GM12878 (cell line): ENCODE measurements around the gene MAP1LC3B. TPM values are rescaled to one million over a fixed set of nuclear protein-coding genes. Genes with fewer than 3 reads are reported as not detected.
A peak's percentile ranks its signal among the peaks of the same experiment; 100 is the strongest.

Experiments
- ATAC-seq: fragments of 200-7000 bp; cut with Tn5 transposase; 3 replicates; pipeline ENCODE4 v1.9.1; 2020; ENCODE audit warnings: mild to moderate bottlenecking, moderate library complexity
- BruUV-seq: library from RNA; stranded (reverse); fragments of 400-500 nt; replicated peaks from 2 replicates; lab custom pipeline; 2021; lab: Mats Ljungman, UMichigan
- CTCF ChIA-PET: fragments of 300-600 bp; sonication (Branson Sonifier 250); formaldehyde crosslinking; extraction: SDS; loops from one replicate; lab custom pipeline; 2021; ENCODE audit warnings: inconsistent platforms; lab: Yijun Ruan, JAX
- POLR2A ChIA-PET: fragments of 350-600 bp; formaldehyde crosslinking; extraction: SDS; loops from one replicate; lab custom pipeline; 2021; ENCODE audit warnings: inconsistent platforms; lab: Charles Lee
- RAD21 ChIA-PET: fragments of 300-600 bp; sonication (Branson Sonifier 250); formaldehyde crosslinking; loops from one replicate; lab custom pipeline; 2023; ENCODE audit warnings: antibody characterized with exemption; ENCODE audit not compliant: unreplicated experiment; lab: Charles Lee
- SMC1A ChIA-PET: fragments of 300-600 bp; sonication (Branson Sonifier 250); formaldehyde crosslinking; loops from one replicate; lab custom pipeline; 2023; ENCODE audit not compliant: unreplicated experiment, uncharacterized antibody; lab: Charles Lee
- DNase-seq: peaks from one replicate; pipeline ENCODE4 v3.0.0-alpha.2; 2011; ENCODE audit warnings: low read depth, low spot score
- FAIRE-seq: peaks from 3 replicates; lab custom pipeline; 2011; peaks lifted over from hg19 to GRCh38; lab: Jason Lieb, UNC
- H2AFZ ChIP-seq: 2 replicates; pipeline ENCODE4 v1.6.0; 2011; ENCODE audit warnings: low read depth, low read length, control low read depth; ENCODE audit not compliant: control insufficient read depth
- H3K27ac ChIP-seq: 2 replicates; pipeline ENCODE4 v1.5.1; 2011; ENCODE audit warnings: control low read depth; ENCODE audit not compliant: control insufficient read depth, insufficient read depth
- H3K27me3 ChIP-seq, 2 experiments: replicated peaks in 1 of 2; 2 replicates each; pipeline versions ENCODE4 v1.6.0 to v1.6.1; 2011; ENCODE audit warnings: low read length in 1 of 2; ENCODE audit not compliant: control insufficient read depth in 2 of 2, insufficient read depth in 2 of 2
- H3K36me3 ChIP-seq, 2 experiments: 2 replicates each; pipeline ENCODE4 v1.5.1; 2011; ENCODE audit warnings: low read length in 1 of 2; ENCODE audit not compliant: control insufficient read depth in 2 of 2, insufficient read depth in 2 of 2
- H3K4me1 ChIP-seq: 2 replicates; pipeline ENCODE4 v1.6.1; 2011; ENCODE audit warnings: mild to moderate bottlenecking, low read length, moderate library complexity, mixed read lengths; ENCODE audit not compliant: control insufficient read depth, insufficient read depth
- H3K4me2 ChIP-seq: 2 replicates; pipeline ENCODE4 v1.6.0; 2011; ENCODE audit warnings: control low read depth; ENCODE audit not compliant: control insufficient read depth, insufficient read depth
- H3K4me3 ChIP-seq: fragments of 200-600 bp; sonication (generic); 2 replicates; pipeline ENCODE4 v1.5.1; 2016
- H3K79me2 ChIP-seq: 2 replicates; pipeline ENCODE4 v1.6.0; 2011; ENCODE audit warnings: low read length; ENCODE audit not compliant: control insufficient read depth, insufficient read depth
- H3K9ac ChIP-seq: 2 replicates; pipeline ENCODE4 v1.8.0; 2011; ENCODE audit warnings: low read length, control low read depth, mixed read lengths; ENCODE audit not compliant: control insufficient read depth, insufficient read depth
- H3K9me3 ChIP-seq: replicated peaks from 3 replicates; pipeline ENCODE4 v1.5.1; 2011; ENCODE audit warnings: mild to moderate bottlenecking, low read length; ENCODE audit not compliant: control insufficient read depth, insufficient read depth
- H4K20me1 ChIP-seq: 2 replicates; pipeline ENCODE4 v1.6.0; 2011; ENCODE audit not compliant: control insufficient read depth, insufficient read depth
- CEBPB ChIP-seq, 2 experiments: fragments of 150-350 bp in 1 of 2; IDR thresholded peaks; 2 replicates each; pipeline ENCODE4 v1.6.1; 2012 to 2014; ENCODE audit warnings: low read depth in 2 of 2, low read length in 2 of 2, borderline replicate concordance in 1 of 2, inconsistent platforms in 1 of 2
- EED ChIP-seq: sonication (generic); IDR thresholded peaks from 2 replicates; pipeline ENCODE4 v1.6.1; 2016; ENCODE audit warnings: antibody characterized with exemption, low read depth
- IKZF1 ChIP-seq: fragments of 450-650 bp; conservative IDR thresholded peaks from 2 replicates; pipeline ENCODE4 v1.6.1; 2017; ENCODE audit warnings: antibody characterized with exemption, mild to moderate bottlenecking
- JUNB ChIP-seq: IDR thresholded peaks from 2 replicates; pipeline ENCODE4 v1.6.1; 2016; ENCODE audit warnings: antibody characterized with exemption, mild to moderate bottlenecking
- KLF5 ChIP-seq: fragments of 450-650 bp; IDR thresholded peaks from 2 replicates; pipeline ENCODE4 v1.6.1; 2014; ENCODE audit warnings: mild to moderate bottlenecking; ENCODE audit not compliant: partially characterized antibody
- MEF2B ChIP-seq: fragments of 450-650 bp; IDR thresholded peaks from 2 replicates; pipeline ENCODE4 v1.6.1; 2018; ENCODE audit warnings: mild to moderate bottlenecking, moderate library complexity; ENCODE audit not compliant: partially characterized antibody, poor library complexity, severe bottlenecking
- NR2F1 ChIP-seq: fragments of 450-650 bp; conservative IDR thresholded peaks from 2 replicates; pipeline ENCODE4 v1.6.1; 2017; ENCODE audit warnings: mild to moderate bottlenecking
- NRF1 ChIP-seq: conservative IDR thresholded peaks from 2 replicates; pipeline ENCODE4 v1.6.1; 2011; ENCODE audit warnings: mild to moderate bottlenecking, low read depth, low read length, improper control_type of control experiment
- PML ChIP-seq: IDR thresholded peaks from 2 replicates; pipeline ENCODE4 v1.6.1; 2012; ENCODE audit warnings: low read length, inconsistent platforms
- POLR2A ChIP-seq: IDR thresholded peaks from 2 replicates; pipeline ENCODE4 v1.6.1; 2011; ENCODE audit warnings: low read depth, mild to moderate bottlenecking, low read length
- POLR2AphosphoS5 ChIP-seq: IDR thresholded peaks from 2 replicates; pipeline ENCODE4 v1.6.1; 2011; ENCODE audit warnings: mild to moderate bottlenecking, low read length, inconsistent platforms
- RFX5 ChIP-seq: IDR thresholded peaks from 2 replicates; pipeline ENCODE4 v1.6.1; 2011; ENCODE audit warnings: low read depth, low read length, improper control_type of control experiment
- SIX5 ChIP-seq: IDR thresholded peaks from 2 replicates; pipeline ENCODE4 v1.6.1; 2011; ENCODE audit warnings: mild to moderate bottlenecking, low read depth, low read length, moderate library complexity; ENCODE audit not compliant: severe bottlenecking
- SMC3 ChIP-seq: IDR thresholded peaks from 2 replicates; pipeline ENCODE4 v1.6.1; 2011; ENCODE audit warnings: low read length, improper control_type of control experiment, borderline replicate concordance
- SREBF1 ChIP-seq: IDR thresholded peaks from 2 replicates; pipeline ENCODE4 v1.6.1; 2012; ENCODE audit warnings: mild to moderate bottlenecking, low read length
- SREBF2 ChIP-seq: IDR thresholded peaks from 2 replicates; pipeline ENCODE4 v1.6.1; 2012; ENCODE audit warnings: mild to moderate bottlenecking, low read length
- TCF12 ChIP-seq: IDR thresholded peaks from 2 replicates; pipeline ENCODE4 v1.6.1; 2011; ENCODE audit warnings: low read depth, mild to moderate bottlenecking, low read length
- WRNIP1 ChIP-seq: IDR thresholded peaks from 2 replicates; pipeline ENCODE4 v1.6.1; 2011; ENCODE audit warnings: low read depth, low read length, improper control_type of control experiment, borderline replicate concordance
- ZNF274 ChIP-seq: IDR thresholded peaks from one replicate; pipeline ENCODE4 v1.8.0; 2011; ENCODE audit not compliant: insufficient read length, insufficient read depth
- ZNF384 ChIP-seq: IDR thresholded peaks from 2 replicates; pipeline ENCODE4 v1.6.1; 2012; ENCODE audit warnings: low read depth, mild to moderate bottlenecking, low read length, improper control_type of control experiment, borderline replicate concordance
- WGBS: methylation state at CpG from one replicate; pipeline ENCODE4 v1.1.6; 2016; ENCODE audit warnings: low lambda C conversion rate; ENCODE audit not compliant: insufficient replicate concordance, insufficient coverage; ENCODE audit errors: missing lambda C conversion rate; 5-methylcytosine and 5-hydroxymethylcytosine counted together
- in situ Hi-C: fragments of 300-500 bp; cut with MboI; formaldehyde crosslinking; loops from 9 replicates; pipeline ENCODE4 v1.14.3; 2018; ENCODE audit warnings: mixed read lengths
- intact Hi-C: fragments of 100-400 bp; cut with micrococcal nuclease; formaldehyde crosslinking; loops from one replicate; pipeline ENCODE4 v1.14.2; 2022; ENCODE audit not compliant: unreplicated experiment
- polyA plus RNA-seq, 11 experiments: library from polyadenylated mRNA; depleted of rRNA in 4 of 11; unstranded in 6 of 11; stranded (reverse) in 5 of 11; fragments of >200 nt; fragmentation: Nextera tagmentation in 4 of 11; fragmentation: Illumina TruSeq in 1 of 11; extraction: Ambion mirVana in 4 of 11; extraction: Trizol in 1 of 11; gene quantifications; 1 replicate in 1 of 11; 2 replicates in 10 of 11; pipeline versions ENCODE4 v1.2.1 to v1.2.3, GENCODE V29; 2011 to 2016; ENCODE audit warnings: inconsistent platforms in 2 of 11, missing spikeins in 2 of 11, low read depth in 1 of 11
- total RNA-seq, 4 experiments: library from RNA; depleted of rRNA in 3 of 4; stranded (reverse); fragments of >200 nt in 3 of 4; fragmentation: Illumina TruSeq in 1 of 4; extraction: Trizol in 1 of 4; gene quantifications; 2 replicates each; pipeline versions ENCODE4 v1.2.1 to v1.2.3, GENCODE V29; 2013 to 2021
- TF ChIP-seq, protein P1 (sequence below): IDR thresholded peaks from 2 replicates; pipeline ENCODE4 v1.6.1; 2012; ENCODE audit warnings: low read depth, low read length, improper control_type of control experiment
- TF ChIP-seq, protein P2 (sequence below): IDR thresholded peaks from 2 replicates; pipeline ENCODE4 v1.6.1; 2012; ENCODE audit warnings: low read depth, low read length, improper control_type of control experiment

MAP1LC3B gene
- total and polyA plus RNA-seq, 10 of the 15 experiments (the other 5 are each of a cell fraction or from before 2014, with no cell fraction given): 6.1 to 42.8 (median 13.7) TPM

DNA sequence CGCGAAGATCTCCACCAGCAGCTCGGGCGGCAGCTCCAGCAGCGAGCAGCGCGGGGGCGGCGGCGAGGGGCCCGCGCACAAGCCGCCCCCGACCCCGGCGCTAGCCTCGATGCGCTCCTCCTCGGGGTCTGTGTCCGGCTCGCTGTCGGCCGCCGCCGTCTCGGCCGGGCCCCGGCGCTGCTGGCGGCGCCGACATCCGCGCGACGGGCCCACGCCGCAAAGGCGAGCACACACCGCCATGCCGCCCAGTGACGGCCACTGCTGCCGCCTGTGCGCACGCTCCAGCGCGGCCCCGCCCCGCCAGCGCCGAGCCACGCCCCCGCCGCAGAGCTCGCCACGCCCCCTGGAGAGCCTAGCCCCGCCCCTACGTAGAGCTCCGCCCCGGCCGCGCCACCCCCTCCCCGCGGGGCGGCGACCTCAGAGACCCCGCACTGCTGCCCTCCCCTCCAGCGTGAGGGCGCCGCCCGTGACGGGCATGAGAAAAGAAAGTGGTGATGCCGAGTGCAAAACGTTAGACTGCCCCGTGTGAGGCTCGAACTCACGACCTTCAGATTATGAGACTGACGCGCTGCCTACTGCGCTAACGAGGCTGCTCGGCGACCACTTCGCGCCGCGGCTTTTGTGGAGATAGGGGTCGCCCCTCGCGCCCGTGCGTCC is 8.5 kb upstream of the MAP1LC3B start, which contains the start of gene FBXO31 (continued):
- TF ChIP-seq POLR2A (peak; percentile 90), SREBF1 (peak; percentile 46; the same call in 1 of the 2 replicates), MEF2B (peak; percentile 33)

DNA sequence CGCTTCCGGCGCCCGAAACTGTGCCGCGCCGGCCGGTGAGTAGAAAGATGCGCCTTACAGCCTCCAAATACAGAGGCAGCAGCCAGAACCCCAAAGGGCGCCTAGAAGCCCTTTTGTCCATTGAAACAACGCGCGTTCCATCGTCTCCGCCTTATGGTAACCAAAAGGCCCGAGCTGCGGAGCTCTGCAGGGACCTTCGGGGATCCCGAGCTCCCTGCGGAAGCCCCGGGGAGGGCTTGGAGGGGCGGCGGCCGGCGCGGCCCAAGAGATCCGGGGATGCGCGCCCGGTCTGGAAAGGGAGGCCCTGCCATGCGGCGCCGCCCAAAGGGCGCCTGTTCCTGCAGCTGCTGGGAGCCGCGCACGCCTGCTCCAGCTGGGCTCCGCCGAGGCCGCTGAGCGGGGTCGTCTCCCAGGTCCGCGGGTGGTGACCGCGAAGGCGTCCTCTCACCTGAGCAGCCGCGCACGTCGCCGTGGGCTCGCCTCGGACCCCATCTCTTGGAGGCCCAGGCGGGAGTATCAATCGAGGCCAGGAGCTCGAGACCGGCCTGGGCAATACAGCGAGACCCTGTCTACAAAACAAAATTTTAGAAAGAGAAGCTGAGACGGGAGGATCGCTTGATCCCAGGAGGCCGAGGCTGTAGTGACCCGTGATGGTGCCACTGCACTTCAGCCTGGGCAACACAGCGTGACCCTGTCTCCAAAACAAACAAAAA is 7.8 kb upstream of the MAP1LC3B start:
- peak; percentile 51 for ATAC-seq
- peak overlapping the region; percentile 81 for H2AFZ ChIP-seq
- SMC1A ChIA-PET: interaction anchor here (1.5 to 2.1 kb wide), 3 partner anchors 10 to 67 kb away, joined by 4 to 10 read pairs (median 8); partner anchors contain the start of gene C16orf95
- H3K36me3 ChIP-seq: no peaks in the 10 kb centered on the region
- H4K20me1 ChIP-seq: no peaks in the 10 kb centered on the region; the same call in 1 of the 2 replicates
- 1% methylated on average over 64 of the region's 64 CpGs for WGBS
- peak overlapping the region; percentile 79 for H3K4me3 ChIP-seq
- H3K9me3 ChIP-seq: no peaks in the 10 kb centered on the region
- no peak for DNase-seq
- H3K4me2 ChIP-seq: peak overlapping the region; percentile 63
- RAD21 ChIA-PET: interaction anchor here (1.1 to 2.4 kb wide), 3 partner anchors 18 to 322 kb away, joined by 3 to 16 read pairs (median 3); partner anchors contain the start of gene C16orf95
- BruUV-seq: no TSS peak
- H3K9ac ChIP-seq: peak overlapping the region; percentile 27; the same call in 1 of the 2 replicates
- intact Hi-C loops (loop anchor here (10.0 kb wide), 1 partner anchor 1070 kb away; the partner anchor contains the start of gene ZFPM1), in situ Hi-C loops (loop anchor here (10.0 kb wide), 1 partner anchor 480 kb away; the partner anchor contains the start of gene SLC7A5)
- FAIRE-seq: no peak
- CTCF ChIA-PET: interaction anchor here (0.6 to 4.8 kb wide), 5 partner anchors 10 to 102 kb away, joined by 3 to 40 read pairs (median 4); partner anchors contain the start of gene C16orf95
- peak overlapping the region; percentile 53; the same call in 1 of the 2 replicates for H3K27ac ChIP-seq
- POLR2A ChIA-PET: interaction anchor here (0.6 to 4.5 kb wide), 8 partner anchors 10 to 394 kb away, joined by 3 to 36 read pairs (median 4); partner anchors contain the start of genes C16orf95, KLHDC4 and MAP1LC3B
- peaks cover 37% of the 10 kb centered on the region for H3K79me2 ChIP-seq
- no peaks in the 10 kb centered on the region for H3K27me3 ChIP-seq
- H3K4me1 ChIP-seq: peaks cover 15% of the 10 kb centered on the region
- TF ChIP-seq NR2F1: no peak; the same call in 1 of the 2 replicates
- TF ChIP-seq IKZF1: peak; percentile 41
- no peak for TF ChIP-seq SREBF2
- TF ChIP-seq RFX5: no peak
- TF ChIP-seq CEBPB (IDR thresholded peaks at IDR 0.05; ENCODE audit: borderline replicate concordance in 1 of 2, low read depth in 2 of 2, low read length in 2 of 2): no peak
- TF ChIP-seq NRF1: no peak
- TF ChIP-seq, protein P1, sequence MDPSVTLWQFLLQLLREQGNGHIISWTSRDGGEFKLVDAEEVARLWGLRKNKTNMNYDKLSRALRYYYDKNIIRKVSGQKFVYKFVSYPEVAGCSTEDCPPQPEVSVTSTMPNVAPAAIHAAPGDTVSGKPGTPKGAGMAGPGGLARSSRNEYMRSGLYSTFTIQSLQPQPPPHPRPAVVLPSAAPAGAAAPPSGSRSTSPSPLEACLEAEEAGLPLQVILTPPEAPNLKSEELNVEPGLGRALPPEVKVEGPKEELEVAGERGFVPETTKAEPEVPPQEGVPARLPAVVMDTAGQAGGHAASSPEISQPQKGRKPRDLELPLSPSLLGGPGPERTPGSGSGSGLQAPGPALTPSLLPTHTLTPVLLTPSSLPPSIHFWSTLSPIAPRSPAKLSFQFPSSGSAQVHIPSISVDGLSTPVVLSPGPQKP: no peak
- TF ChIP-seq JUNB: no peak
- TF ChIP-seq EED: peak; percentile 62
- TF ChIP-seq ZNF274: no peak
- TF ChIP-seq SMC3: no peak
- TF ChIP-seq ZNF384: no peak
- no peak for TF ChIP-seq PML
- no peak for TF ChIP-seq POLR2AphosphoS5
- no peak for TF ChIP-seq SIX5
- TF ChIP-seq KLF5: peak; percentile 19
- no peak for TF ChIP-seq WRNIP1
- no peak for TF ChIP-seq SREBF1
- TF ChIP-seq, protein P2, sequence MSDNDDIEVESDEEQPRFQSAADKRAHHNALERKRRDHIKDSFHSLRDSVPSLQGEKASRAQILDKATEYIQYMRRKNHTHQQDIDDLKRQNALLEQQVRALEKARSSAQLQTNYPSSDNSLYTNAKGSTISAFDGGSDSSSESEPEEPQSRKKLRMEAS: no peak
- TF ChIP-seq TCF12: peak; percentile 14
